ENCODE measurements around the gene UGGT2. TPM values are rescaled to one million over a fixed set of nuclear protein-coding genes. Genes with fewer than 3 reads are reported as not detected.

Gene UGGT2
- total and polyA plus RNA-seq, 2 of the 13 experiments (the other 11 are each of a cell fraction or from before 2014, with no cell fraction given) = 13.2 to 27.1 TPM

DNA sequence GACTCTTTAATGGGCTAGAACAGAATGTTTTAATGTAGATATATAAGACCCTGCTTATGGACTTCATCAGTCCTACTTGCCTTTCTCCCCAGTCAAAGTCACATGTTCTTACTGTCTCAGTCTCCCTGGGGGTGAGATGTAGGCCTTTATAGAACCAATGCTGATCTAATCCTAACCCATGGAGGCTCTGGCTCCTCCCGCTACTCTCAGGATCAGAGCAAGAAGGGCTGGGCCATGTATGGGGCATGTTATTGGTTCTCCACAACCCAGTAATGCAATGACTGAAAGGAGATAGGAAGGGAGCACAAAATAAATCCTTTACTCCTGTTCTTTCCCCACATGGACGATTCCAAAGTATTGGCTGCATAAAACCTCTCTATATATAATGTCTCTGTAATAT is 82.3 kb downstream of the UGGT2 start (continued):
- TF ChIP-seq SOX13 (IDR thresholded peaks at IDR 0.05) = no peak
- no peak for TF ChIP-seq SOX13 (CRISPR knock-in tag; conservative IDR thresholded peaks at IDR 0.05 in 1 of 2, IDR thresholded peaks at IDR 0.05 in 1 of 2)

GRCh38 chr13:95968906-95969305 is 84.3 kb downstream of the UGGT2 start:
- FAIRE-seq (no peak), DNase-seq (ENCODE audit: low spot score) (no peak), ATAC-seq (no peak)
- intact Hi-C loops (cut with micrococcal nuclease; ENCODE audit: unreplicated experiment) (no loop called here), in situ Hi-C loops (cut with HindIII; ENCODE audit: extremely low pct_ligation_motif_present, low pct_unique_long_range_greater_than_20kb) (no loop called here)
- Histone ChIP-seq H3K9ac (ENCODE audit: insufficient read depth, low read depth, low read length) (no peak overlapping the region), H3K27me3 (ENCODE audit: control insufficient read depth in 1 of 2, insufficient read depth in 2 of 2, low read length in 2 of 2) (no peaks in the 10 kb centered on the region; a peak in 1 of 5 replicates), H2AFZ (ENCODE audit: low read length) (no peak overlapping the region), H3K4me2 (ENCODE audit: low read depth, low read length) (no peak overlapping the region), H4K20me1 (ENCODE audit: insufficient read depth, low read length) (no peaks in the 10 kb centered on the region), H3K4me3 (replicated peaks in 1 of 3; ENCODE audit: insufficient read depth in 1 of 3, low read depth in 2 of 3, low read length in 3 of 3) (no peak overlapping the region), H3K27ac (ENCODE audit: extremely low read length, insufficient read depth, low read length) (no peak overlapping the region), H3K79me2 (ENCODE audit: insufficient read depth, low read length) (no peaks in the 10 kb centered on the region), H3K4me1 (ENCODE audit: insufficient read depth, low read length) (peaks cover under 1% of the 10 kb centered on the region), H3K36me3 (replicated peaks in 1 of 2; ENCODE audit: control insufficient read depth in 1 of 2, insufficient read depth in 2 of 2, low read length in 2 of 2) (0 out of 5 replicates have a peak, but pooled peaks cover 0 to 2% of the 10 kb centered on the region in 2 experiments), H3K9me3 (ENCODE audit: low read length) (no peaks in the 10 kb centered on the region)
- no peak for TF ChIP-seq NCOR1 (IDR thresholded peaks at IDR 0.05; ENCODE audit: borderline replicate concordance, low read length)
- no peak for TF ChIP-seq NFYC (CRISPR knock-in tag; IDR thresholded peaks at IDR 0.05)
- TF ChIP-seq, protein P1, sequence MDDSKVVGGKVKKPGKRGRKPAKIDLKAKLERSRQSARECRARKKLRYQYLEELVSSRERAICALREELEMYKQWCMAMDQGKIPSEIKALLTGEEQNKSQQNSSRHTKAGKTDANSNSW (CRISPR knock-in tag; IDR thresholded peaks at IDR 0.05; ENCODE audit: borderline replicate concordance) = no peak
- TF ChIP-seq NFYB (CRISPR knock-in tag; IDR thresholded peaks at IDR 0.05) = no peak
- BruUV-seq (replicated peaks) = no TSS peak
- 100% methylated on average over 1 of the region's 2 CpGs for WGBS (ENCODE audit: low lambda C conversion rate)
- CTCF ChIA-PET (ENCODE audit: low intra/inter-chr PET ratio, low total read pairs) = no interaction called here
- POLR2A ChIA-PET = no interaction called here

DNA sequence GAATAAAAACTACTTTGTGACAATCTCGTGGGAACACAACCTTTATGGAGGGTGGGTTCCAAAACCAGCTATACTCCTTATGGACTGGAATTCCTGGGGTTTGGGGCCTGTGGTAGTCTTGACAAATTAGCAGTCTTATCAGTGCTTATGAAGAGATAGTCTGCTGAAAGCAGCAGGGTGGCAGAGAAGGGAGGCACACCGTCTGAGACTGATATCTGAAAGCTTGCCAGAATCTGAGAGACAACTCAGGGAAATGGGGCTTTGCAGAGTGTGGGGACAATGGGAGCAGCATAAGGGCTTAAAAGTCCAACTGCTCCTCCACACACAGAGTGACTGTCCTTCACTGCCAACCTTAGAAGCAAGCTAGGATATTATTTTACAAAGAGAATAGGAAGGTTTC is 95.9 kb downstream of the UGGT2 start:
- Histone ChIP-seq H3K4me3 (replicated peaks in 1 of 3; ENCODE audit: insufficient read depth in 1 of 3, low read depth in 2 of 3, low read length in 3 of 3) (no peak overlapping the region), H2AFZ (ENCODE audit: low read length) (no peak overlapping the region), H3K9ac (ENCODE audit: insufficient read depth, low read depth, low read length) (no peak overlapping the region), H3K79me2 (ENCODE audit: insufficient read depth, low read length) (no peaks in the 10 kb centered on the region), H3K27ac (ENCODE audit: extremely low read length, insufficient read depth, low read length) (no peak overlapping the region), H3K4me1 (ENCODE audit: insufficient read depth, low read length) (no peaks in the 10 kb centered on the region), H3K9me3 (ENCODE audit: low read length) (peaks cover 14% of the 10 kb centered on the region), H3K36me3 (replicated peaks in 1 of 2; ENCODE audit: control insufficient read depth in 1 of 2, insufficient read depth in 2 of 2, low read length in 2 of 2) (no peaks in the 10 kb centered on the region; a peak in 1 of 5 replicates), H3K27me3 (ENCODE audit: control insufficient read depth in 1 of 2, insufficient read depth in 2 of 2, low read length in 2 of 2) (no peaks in the 10 kb centered on the region), H4K20me1 (ENCODE audit: insufficient read depth, low read length) (no peaks in the 10 kb centered on the region), H3K4me2 (ENCODE audit: low read depth, low read length) (no peak overlapping the region)
- ATAC-seq (no peak), FAIRE-seq (no peak), DNase-seq (ENCODE audit: low spot score) (no peak)
- TF ChIP-seq YY1 (IDR thresholded peaks at IDR 0.05; ENCODE audit: insufficient read depth, insufficient replicate concordance, low read depth, low read length) = no peak
- no peak for TF ChIP-seq ZNF34 (CRISPR knock-in tag; IDR thresholded peaks at IDR 0.05; ENCODE audit: borderline replicate concordance)
- no peak for TF ChIP-seq NCOA5 (CRISPR knock-in tag; IDR thresholded peaks at IDR 0.05)
- no peak for TF ChIP-seq ZFP1 (CRISPR knock-in tag; IDR thresholded peaks at IDR 0.05)
- no peak for TF ChIP-seq SAP130 (CRISPR knock-in tag; IDR thresholded peaks at IDR 0.05; ENCODE audit: low read depth)
- intact Hi-C loops (cut with micrococcal nuclease; ENCODE audit: unreplicated experiment) (no loop called here), in situ Hi-C loops (cut with HindIII; ENCODE audit: extremely low pct_ligation_motif_present, low pct_unique_long_range_greater_than_20kb) (no loop called here)
- CTCF ChIA-PET (ENCODE audit: low intra/inter-chr PET ratio, low total read pairs) = no interaction called here
- POLR2A ChIA-PET = no interaction called here
- WGBS (ENCODE audit: low lambda C conversion rate) = 93% methylated on average over 2 of the region's 2 CpGs
- BruUV-seq (replicated peaks) = no TSS peak
